HG03159 (cell line): ENCODE data around the gene AP2A2.

Source experiments
- ATAC-seq: cut with Tn5 transposase; IDR thresholded peaks from one replicate; pipeline ENCODE4 v1.9.1; 2021; ENCODE audit warnings: mild to moderate bottlenecking, moderate library complexity; ENCODE audit not compliant: unreplicated experiment

The AP2A2 gene

DNA sequence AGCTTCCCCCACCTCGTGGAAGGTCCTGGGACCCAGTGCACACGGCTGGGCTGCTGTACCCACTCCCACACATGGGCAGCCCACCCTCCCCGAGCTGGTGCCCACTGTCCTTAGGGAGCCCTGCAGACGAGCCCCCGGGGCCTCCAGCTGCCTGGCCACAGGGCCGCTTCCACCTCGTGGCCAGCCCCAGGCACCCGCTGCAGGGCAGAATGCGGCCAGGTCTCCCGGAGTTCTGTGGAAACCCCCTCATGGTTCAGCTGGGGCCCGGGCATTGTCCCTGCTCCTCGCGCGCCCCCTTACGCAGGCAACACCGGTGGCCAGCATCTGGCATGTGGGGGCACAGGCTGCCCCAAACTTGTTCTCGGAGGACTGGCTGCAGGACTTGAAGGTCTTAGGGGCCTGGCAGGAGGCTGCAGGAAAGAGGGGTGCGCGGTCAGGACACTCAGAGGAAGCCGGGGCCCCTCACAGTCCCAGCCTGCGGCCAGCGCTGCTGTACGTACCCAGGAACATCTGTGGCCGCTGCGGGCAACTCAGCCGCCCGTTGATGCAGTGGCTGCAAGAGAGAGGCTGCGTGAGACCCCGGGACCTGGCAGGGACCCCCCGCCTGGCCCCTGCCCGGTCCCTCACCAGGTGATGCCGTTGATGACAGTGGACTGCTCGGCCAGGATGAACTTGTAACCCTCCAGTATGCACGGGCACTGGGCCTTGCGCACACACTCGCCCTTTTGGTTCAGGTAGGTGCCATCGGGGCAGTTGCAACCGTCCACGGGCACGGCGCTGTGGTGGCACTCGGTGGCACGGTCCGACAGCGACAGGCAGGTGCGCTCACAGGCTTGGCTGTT lies 101.2 kb downstream of the AP2A2 start:
- ATAC-seq = no peak

DNA sequence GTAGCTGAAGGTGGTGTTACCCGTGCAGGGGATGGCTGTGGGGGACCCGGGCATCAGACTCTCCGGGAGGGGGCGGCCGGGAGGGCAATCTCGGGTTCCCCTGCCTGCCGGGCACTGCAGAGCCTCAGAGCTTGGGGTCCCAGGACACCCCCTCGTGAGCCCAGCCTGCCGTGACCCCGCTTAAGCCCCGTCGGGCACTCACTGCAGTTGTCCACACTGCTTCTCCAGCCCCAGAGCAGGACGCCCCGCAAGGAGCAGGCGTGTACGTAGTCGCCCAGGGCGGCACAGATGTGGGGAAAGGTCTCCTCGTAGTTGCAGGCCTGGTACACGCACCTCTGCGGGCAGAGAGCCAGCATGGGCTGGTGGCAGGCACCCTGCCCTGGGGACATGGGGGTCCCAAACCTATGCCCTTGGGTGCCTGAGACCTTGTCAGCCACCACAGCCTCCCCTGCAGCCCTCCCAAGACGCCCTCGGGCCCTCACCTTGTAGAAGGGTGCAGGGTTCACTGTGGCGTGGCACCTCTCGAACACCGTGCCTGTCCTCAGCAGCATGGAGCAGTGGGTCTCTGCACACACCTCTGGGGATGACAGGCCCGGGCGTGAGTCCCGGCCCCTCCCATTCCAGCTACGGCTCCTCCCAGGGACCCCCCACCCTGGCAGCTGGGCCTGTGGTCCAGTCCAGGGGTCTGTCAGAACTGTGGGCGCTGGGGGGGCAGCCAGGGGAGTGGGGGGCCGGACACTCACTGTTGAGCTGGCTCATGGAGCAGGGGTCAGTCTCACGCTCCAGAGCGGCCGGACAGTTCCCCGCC lies 102.0 kb downstream of the AP2A2 start:
- no peak for ATAC-seq

DNA sequence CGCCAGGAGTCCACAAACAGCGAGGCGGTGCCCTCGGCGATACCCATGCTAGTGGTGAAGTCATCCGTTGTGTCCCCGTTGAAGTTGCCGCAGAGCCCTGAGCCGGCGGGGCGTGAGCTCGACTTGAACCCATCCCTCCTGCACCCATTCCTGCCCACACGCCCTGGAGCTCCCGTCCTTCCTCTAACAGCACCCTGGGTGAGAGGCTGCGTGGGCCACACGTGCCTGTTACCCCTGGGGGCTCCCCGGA lies 102.5 kb downstream of the AP2A2 start:
- ATAC-seq = no peak

DNA sequence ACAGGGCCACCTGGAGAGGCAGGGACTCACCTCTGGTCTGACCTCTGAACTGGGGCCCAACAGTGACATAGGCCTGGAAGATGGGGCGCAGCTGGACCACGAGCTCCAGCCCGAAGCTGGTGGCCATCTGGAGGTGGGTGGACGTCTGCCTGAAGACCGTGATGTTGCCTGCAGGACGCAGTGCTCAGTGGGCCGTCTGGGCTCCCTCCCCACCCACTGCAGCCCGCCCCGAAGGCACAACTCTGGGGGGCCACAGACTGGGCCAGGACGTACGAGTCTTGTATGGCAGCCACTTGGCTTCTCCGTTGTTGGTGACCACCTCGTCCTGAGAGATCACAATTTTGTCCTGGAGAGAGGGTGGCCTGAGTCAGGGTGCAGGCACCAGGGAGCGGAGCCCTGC lies 102.9 kb downstream of the AP2A2 start:
- ATAC-seq = no peak

DNA sequence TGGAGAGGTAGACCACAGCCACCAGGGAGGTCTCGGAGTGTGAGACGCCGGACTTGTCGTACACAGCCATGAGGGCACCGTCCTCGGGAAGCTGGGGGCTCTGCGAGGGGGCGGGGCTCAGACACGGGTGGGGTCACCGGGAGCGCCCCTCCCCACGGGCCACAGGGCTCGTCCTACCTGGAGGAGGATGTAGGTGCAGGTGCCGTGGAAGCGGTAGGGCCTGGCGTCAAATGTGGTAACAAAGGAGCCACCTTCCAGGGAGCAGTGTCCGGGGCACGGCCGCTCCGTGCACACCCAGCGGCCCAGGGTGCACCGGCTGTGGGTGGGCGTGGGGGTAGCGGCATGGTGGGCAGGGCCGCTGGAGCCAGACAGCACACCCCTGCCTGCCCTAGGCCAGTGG lies 103.4 kb downstream of the AP2A2 start:
- ATAC-seq = no peak

DNA sequence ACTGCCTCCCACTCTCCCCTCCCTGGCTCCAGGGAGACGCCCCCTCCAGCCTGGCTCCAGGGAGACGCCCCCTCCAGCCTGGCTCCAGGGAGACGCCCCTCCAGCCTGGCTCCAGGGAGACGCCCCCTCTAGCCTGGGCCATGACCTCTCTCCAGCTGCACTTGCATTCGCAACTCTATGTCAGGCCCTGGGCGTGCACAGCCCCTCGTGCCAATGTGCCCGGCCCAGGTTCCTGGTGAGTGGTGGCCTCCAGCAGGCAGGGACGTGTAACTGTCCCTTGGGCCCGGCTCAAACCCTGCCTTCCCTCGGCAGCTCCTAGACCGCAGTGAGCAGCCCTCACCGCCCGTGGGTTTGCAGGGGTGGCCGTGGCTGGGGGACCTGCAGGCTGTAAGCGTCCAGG lies 104.0 kb downstream of the AP2A2 start:
- ATAC-seq = no peak

DNA sequence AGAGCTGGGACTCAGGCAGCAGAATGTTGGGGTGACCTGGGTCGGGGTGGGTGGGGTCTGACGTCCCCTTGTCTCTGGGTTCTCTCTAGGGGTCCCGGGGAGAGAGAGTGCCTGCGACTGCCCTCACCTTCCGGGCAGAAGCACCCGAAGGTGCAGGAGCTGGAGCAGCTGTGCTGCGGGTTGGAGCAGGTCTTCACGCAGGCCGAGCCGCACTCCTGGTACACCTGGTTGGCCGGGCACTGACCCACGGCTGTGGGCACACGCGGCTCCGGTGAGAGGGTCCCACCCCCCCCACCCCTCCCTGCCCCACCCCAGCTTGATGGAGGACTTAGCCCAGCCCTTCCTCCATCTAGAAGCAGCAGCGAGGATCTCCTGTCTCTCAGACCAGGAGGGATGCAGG lies 104.4 kb downstream of the AP2A2 start:
- no peak for ATAC-seq

DNA sequence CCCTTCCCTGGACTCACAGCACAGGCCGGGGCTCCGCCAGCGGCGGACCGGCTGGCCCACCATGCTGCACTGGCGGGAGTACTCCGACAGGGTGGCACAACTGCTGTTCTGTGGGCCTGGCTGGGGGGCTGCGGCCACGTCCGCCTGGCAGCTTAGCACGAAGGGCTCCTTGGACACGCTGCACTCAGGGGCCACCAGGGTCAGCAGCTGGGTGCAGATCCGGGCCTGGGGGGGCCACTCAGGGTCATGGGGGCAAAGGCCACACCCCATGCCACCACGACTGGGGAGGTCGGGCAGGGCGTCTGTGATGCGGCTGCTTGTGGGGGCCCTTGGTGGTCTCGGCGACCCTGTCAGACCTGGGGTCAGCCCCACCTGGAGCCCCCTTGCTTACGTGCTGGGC lies 104.9 kb downstream of the AP2A2 start:
- no peak for ATAC-seq

DNA sequence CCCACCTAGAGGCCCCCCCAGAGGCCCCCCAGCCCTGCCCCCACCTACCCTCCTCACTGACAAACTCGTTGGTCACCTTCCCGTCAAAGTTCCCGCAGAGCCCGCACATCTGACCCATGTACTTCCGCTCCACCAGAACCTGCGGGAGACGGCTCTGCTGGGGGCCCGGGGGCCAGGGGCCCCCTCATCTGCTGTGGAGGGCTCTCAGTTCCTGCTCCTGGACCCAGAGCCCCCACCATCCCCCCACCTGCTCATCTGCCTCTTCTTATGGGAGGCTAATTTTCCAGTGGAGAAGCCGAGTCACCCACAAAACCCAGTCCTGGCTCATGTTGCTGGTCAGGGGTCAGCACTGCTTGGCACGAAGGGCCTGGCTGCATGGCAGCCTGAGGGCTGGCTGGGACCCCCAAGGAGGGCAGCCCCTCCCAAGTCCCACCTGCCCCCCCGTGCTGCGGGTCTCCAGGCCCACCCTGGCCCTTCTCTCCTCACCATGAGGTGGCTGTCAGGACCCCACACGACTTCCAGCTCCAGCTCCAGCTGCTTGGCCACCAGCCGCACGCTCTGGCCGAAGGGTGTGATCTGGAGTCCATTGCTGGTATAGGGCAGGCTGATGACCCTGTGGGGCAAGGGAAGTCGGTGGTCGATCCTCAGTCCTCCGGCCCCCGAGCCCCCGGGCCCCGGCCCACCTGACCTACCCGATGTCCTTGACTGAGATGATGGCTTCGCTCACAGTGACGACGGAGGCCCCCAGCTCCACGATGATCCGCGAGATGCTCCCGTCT lies 105.6 kb downstream of the AP2A2 start:
- no peak for ATAC-seq

DNA sequence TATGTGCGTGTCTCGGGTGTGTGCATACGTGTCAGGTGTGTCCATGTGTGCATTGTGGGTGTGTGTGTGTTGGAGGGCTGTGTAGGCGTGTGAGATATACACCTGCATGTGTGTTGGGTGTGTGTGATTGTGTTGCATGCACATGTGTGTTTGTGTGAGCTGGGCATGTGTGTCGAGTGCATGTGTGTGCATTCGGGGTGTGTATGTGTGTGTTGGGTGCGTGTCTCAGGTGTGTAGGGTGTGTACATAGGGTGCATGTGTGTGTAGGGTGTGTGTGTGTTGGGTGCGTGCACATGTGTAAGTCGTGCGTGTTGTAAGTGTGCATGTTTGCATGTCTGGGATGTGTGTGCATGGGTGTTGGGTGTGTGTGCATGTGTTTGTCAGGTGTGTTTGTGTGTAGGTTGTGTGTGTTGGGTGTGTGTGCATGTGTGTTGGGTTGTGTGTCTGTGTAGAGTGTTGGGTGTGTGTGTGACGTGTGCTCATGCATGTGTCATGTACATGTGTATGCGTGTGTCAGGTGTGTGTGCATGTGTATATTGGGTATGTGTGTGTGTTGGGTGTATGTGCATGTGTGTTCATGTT lies 106.7 kb downstream of the AP2A2 start:
- ATAC-seq = no peak

DNA sequence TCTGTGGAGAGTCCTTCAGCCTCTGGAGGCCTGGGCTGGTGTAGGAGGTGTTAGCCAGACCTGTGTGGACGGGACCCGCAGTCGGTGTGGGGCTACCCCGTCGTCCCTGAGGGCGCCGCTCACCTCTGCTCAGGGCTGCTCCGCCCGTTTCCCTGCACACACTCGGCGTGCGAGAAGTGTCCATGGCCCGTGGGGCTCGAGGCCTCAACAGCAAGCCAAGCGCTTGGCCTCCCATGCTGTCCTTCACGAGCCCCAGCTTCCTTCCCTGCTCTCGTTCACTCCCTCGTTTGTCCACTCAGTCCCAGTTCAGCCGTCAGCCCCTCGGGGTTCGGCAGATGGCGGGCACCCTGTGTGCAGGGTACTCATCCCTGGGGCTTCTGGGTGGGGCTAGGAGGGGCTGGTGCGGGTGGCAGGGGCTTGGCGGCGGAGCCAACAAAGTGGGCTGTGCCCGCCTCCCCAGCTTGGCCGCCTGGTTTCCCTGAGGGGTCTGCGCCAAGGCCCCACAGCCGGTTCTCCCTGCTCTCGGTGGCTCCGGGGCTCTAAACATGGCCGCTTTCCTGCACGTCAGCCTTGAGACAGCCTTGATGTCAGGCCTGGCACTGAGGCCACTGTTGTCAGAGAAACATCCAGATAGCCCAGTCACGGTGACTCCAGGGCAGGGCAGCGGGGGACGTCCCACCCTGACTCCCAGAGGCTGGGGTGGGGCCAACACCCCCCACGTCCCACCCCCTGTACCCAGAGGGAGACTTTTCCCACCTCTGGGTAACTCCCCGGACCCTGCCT lies 107.5 kb downstream of the AP2A2 start:
- ATAC-seq = no peak

DNA sequence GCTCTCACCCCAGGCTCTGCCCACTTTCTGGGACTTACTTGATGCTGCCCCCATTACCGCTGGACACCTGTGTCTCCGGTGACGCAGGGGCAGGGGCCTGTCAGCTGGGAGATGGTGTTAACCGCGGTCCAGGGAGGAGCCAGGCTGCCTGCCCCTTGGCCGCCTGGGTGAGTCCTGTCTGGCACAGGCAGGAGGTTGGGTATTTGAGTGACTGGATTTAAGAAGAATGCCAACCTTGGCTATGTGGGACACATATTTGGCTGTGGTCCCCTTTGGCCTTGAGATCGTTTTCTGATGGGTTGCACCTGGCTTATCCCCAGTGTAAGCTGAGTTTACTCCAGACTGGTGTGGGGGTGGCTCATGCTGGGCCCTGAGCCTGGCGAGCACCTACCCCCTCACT lies 108.3 kb downstream of the AP2A2 start:
- ATAC-seq = no peak

DNA sequence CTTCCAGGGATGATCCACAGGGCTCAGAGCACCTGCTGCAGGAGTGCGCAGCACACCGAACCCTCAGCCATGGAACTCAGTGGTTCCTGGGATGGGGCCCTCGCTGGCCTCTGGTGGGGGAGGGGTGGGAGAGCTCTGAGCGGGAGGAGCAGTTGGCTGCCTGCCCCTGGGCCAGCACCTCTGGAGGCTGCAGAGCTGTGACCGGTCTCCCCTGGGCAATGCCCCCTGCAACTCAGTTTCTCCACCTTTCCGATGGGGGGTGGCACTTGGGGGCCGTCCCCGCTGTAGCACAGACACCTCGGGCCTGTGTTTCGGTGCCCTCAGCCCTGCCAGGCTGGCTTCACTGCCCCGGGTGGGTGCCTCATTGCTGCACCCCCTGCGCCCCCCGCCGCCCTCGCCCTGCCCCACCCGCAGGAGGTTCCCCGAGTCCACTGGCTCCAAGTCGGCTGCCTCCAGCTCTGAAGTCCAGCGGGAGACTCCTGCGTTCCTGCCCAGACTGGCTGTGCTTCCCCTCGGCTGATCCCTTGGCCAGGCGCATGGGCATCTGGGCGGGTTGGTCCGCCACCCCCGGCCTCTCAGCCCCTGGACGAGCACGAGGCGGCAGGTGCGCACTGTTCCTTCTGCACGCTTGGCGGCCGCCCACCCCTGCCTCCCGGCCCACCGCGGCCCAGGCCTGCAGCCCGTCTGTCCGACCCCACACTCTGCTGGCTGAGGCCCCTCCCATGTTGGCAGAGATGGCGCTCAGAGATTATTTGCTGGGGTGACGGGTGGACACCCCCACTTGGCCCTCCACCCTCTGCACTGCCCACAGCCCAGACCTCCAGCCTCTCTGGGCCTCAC lies 109.0 kb downstream of the AP2A2 start:
- no peak for ATAC-seq

DNA sequence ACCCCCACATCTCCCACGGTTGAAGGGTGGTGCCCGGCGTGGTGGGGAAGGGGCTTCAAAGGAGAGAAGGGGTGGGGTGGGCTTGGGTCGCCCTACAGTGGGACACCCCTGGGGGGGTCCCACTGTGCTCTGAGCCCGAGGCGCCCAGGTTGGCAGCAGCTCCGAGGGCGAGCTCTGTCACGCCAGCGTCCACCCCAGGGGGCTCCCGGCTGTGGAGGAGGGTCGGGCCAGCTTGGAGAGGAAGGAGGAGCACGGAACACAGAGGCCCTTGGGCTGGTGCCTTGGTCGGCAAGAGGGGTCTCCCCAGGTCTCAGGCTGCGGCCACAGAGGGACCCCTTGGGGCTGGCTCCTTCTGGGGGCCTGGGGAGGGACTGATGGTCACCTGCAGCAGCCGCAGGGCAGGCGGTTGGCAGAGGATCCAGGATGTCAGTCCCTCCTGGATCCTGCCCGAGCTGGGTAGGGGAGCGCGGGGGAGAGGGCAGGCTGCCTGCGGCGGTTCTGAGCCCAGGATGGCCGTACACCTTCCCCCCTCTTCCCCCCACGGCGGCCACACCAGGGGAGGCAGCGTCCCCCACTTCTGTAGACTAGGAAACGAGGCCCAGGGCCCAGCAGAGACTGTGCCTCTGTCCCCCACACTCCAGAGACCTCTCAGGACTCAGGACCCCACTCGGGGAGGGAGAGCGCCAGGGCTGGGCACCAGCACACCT lies 110.1 kb downstream of the AP2A2 start:
- no peak for ATAC-seq

DNA sequence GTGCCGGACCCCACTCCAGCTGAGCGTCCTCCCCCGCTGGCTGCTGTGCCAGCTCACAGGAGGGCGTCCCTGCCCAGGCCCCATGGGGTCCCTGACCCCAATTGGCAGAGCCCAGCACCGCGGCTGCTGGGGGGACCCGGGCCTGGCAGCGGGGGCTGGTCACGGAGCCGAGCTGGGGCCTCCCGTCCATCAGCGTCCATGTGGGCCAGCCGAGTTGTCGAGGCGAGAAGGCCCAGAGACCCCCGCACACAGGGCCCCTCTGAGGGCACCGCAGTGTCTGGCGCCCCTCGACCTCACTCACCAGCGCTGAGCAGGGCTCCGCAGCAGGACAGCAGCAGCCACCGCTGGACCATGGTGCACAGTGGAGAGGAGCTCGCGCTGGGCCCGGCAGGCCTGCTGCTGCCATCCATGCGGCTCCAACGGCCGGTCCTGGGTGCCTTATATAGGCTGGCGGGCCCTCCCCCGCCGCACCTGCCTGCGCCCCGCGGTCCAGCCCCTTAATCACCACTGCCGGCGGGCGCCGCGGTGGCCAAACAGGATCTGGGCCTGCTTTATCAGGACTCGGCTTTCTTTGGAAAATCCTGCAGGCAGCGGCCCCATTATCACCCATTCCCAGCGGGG lies 110.7 kb downstream of the AP2A2 start, which contains the start of gene MUC6:
TSS of gene MUC6 (minus strand) at position 416 of the 621 bp plus-strand sequence. CDS start at position 353, 63 bp downstream.
- ATAC-seq = no peak

DNA sequence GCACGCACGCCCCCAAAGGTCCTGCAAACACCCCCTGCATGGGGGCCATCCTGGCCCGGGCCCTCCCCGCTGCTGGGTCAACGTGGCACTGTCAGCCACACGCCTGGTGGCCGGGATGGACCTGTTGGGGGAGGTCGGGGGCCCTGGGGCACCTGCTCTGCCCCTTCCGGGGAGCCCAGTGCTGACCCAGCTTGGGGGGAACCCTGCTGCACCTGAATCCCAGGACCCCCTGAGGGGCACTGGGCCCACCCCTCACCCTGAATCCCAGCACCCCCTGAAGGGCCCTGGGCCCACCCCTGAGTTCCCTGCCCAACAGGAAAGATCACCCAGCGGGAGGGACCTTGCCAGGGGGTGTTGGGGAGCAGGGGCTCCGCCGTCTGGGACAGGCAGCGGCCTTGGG lies 111.3 kb downstream of the AP2A2 start:
- ATAC-seq = no peak

DNA sequence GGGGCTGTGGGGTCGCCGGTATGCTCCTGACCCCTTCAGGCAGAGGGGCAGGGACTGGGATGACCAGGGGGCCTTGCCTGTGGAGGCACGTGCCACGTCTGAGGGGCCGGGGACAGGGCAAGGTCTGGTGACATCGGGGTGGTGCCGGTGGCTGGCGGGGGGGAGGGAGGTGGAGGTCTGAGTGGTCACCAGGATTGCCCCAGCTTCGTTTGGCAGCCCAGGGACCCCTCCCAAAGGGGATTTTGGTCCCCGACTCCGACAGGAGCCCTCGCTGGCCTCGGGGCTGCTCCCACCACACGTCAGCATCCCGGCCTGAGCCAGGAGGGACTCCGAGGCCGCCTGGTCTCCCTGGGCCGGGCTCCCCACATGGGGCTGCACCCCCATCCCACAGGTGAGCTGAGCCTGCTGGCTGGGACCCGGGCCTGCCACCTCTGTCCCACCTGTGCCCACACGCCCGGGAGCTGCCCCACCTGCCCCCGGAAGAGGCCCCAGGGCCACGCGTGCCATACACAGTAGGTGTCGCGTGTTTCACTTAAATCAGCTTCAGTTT lies 111.9 kb downstream of the AP2A2 start:
- no peak for ATAC-seq

DNA sequence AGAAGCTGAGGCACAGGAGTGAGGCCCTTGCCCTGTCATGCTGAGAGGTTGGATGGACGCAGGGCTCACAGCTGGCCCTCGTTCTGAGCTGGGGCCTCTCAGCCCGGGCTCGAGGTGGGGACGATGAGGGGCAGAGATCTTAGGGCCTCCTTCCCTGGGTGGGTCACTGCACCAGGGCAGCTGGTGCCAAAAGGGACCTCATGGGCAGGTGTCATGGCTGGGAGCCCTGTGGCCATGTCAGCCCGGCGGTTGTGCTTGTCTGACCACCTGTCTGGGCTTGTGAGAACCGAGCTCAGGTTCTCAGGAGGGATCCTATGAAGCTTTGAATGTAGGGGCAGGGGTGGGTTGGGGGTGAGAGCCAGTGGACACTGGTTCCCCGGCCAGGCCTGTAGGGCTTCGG lies 112.7 kb downstream of the AP2A2 start:
- ATAC-seq = no peak
